Myocyte (in vitro differentiated cells): Measurements from ENCODE around the gene NIPAL3. TPM values are rescaled to one million over a fixed set of nuclear protein-coding genes. Genes with fewer than 3 reads are reported as not detected.
A peak's percentile ranks its signal among the peaks of the same experiment; 100 is the strongest.

Experiments used
- DNase-seq: peaks from one replicate; pipeline ENCODE4 v3.0.0-alpha.2; 2012; ENCODE audit warnings: low read depth
- polyA plus RNA-seq: library from polyadenylated mRNA; unstranded; fragments of >200 nt; gene quantifications from one replicate; pipeline ENCODE4 v1.2.1, GENCODE V29; 2012; ENCODE audit warnings: missing spikeins
- total RNA-seq: library from RNA; depleted of rRNA; stranded (reverse); fragments of >200 nt; gene quantifications from 2 replicates; pipeline ENCODE4 v1.2.3, GENCODE V29; 2014

NIPAL3 gene
- 7.8 and 14.8 TPM in 2 replicates for total RNA-seq
- 28.2 TPM for polyA plus RNA-seq

- DNase-seq, result peak; percentile 99
Measured at GRCh38 chr1:24415334-24415909, at the start of gene NIPAL3. Gene NIPAL3 (plus strand): TSS chr1:24415802. CDS start chr1:24419548, 3,746 bp downstream.

GRCh38 chr1:24366707-24367106 lies 48.9 kb upstream of the NIPAL3 start:
- no peak for DNase-seq

GRCh38 chr1:24369199-24369598 lies 46.4 kb upstream of the NIPAL3 start:
- DNase-seq, result no peak

- no peak for DNase-seq
Measured at GRCh38 chr1:24369801-24370200, 45.8 kb upstream of the NIPAL3 start.

- no peak for DNase-seq
Measured at GRCh38 chr1:24373044-24373443, 42.6 kb upstream of the NIPAL3 start.

- no peak for DNase-seq
Measured at GRCh38 chr1:24373710-24374109, 41.9 kb upstream of the NIPAL3 start.

- no peak for DNase-seq
Measured at GRCh38 chr1:24374891-24375786, 40.5 kb upstream of the NIPAL3 start.

GRCh38 chr1:24379733-24380315 lies 35.8 kb upstream of the NIPAL3 start:
- no peak for DNase-seq

GRCh38 chr1:24380508-24380907 lies 35.1 kb upstream of the NIPAL3 start:
- no peak for DNase-seq

- no peak for DNase-seq
Measured at GRCh38 chr1:24381256-24381655, 34.3 kb upstream of the NIPAL3 start.

- DNase-seq, result no peak
Measured at GRCh38 chr1:24382165-24382577, 33.4 kb upstream of the NIPAL3 start.

- DNase-seq, result no peak
Measured at GRCh38 chr1:24383381-24383940, 32.1 kb upstream of the NIPAL3 start.

GRCh38 chr1:24384251-24385090 lies 31.1 kb upstream of the NIPAL3 start:
- no peak for DNase-seq

GRCh38 chr1:24385160-24385940 lies 30.3 kb upstream of the NIPAL3 start:
- no peak for DNase-seq

- peak; percentile 51 for DNase-seq
Measured at GRCh38 chr1:24386241-24386640, 29.4 kb upstream of the NIPAL3 start.

- DNase-seq, result no peak
Measured at GRCh38 chr1:24386931-24387330, 28.7 kb upstream of the NIPAL3 start.

- DNase-seq, result no peak
Measured at GRCh38 chr1:24387636-24388175, 27.9 kb upstream of the NIPAL3 start.

- DNase-seq, result no peak
Measured at GRCh38 chr1:24388331-24388885, 27.2 kb upstream of the NIPAL3 start.

- DNase-seq, result no peak
Measured at GRCh38 chr1:24389231-24389678, 26.3 kb upstream of the NIPAL3 start.
